HG02885 (cell line): ENCODE data around the gene C2CD2.

Experiments used
- ATAC-seq: cut with Tn5 transposase; IDR thresholded peaks from one replicate; pipeline ENCODE4 v1.9.1; 2021; ENCODE audit warnings: mild to moderate bottlenecking; ENCODE audit not compliant: unreplicated experiment, poor library complexity

C2CD2 gene

GRCh38 chr21:41917531-41917930 lies 36.3 kb downstream of the C2CD2 start:
- no peak for ATAC-seq

DNA sequence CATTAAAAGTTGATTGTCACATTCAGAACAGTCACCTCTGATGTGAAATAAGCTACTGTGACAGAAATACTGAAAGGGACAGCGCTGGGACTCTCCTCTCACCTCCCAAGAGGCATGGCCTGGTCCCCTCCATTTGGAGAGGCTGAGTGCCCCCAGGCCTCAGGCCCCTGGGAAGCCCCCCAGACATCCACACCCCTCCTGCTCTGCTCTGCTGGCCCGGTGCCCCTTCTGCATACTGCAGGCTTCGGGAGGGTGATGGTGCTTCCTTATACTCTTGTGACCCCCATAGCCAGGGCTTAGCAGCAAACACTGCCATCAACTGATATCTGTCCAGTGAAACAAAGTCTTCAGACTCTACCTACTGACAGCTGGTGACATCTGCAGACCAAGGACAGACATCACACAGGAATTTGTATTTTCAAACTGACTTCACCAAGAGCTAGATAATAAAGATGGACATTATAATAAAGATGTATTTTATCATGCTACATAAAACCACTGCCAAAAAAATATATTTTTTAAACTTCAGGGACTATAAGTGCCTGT lies 36.9 kb downstream of the C2CD2 start:
- no peak for ATAC-seq

GRCh38 chr21:41914965-41915364 lies 38.9 kb downstream of the C2CD2 start:
- no peak for ATAC-seq

DNA sequence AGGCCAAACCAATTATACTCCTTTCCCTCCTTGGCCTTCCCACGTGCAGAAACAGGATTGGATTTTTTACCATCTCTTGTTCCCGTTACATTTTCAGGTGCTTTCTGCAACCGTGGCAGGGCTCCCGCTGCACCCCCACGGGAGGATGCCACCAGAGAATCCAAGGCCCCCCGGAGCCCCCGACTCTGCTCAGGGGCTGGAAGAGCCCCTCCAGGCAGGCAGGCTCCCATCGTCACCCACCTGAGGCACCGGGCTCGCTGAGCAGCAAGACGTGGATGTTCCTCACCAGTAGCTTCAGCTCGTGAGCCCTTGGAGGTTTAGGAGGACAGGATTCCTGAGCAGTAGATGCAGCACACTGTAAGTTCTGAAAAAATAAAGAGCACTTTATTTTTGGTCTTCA lies 39.5 kb downstream of the C2CD2 start:
- no peak for ATAC-seq

GRCh38 chr21:41913230-41913629 lies 40.6 kb downstream of the C2CD2 start:
- ATAC-seq = no peak

DNA sequence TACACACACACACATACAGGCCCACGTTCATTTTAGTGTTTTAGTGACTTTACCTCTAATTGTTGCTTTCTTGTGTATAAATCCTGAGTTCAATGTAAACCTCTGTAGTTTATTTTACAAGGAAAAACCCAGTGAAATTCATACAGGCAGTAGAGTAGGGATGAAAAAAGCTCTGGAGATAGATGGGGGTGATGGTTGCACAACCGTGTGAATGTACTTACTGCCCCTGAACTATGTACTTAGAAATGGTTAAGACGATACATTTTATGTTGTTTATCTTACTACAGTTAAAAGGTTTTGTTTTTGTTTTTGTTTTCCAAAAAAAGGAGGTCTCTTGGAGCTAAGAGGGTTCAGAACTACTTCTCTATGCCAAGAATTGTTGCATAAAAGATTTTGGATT lies 45.0 kb downstream of the C2CD2 start:
- ATAC-seq = no peak

DNA sequence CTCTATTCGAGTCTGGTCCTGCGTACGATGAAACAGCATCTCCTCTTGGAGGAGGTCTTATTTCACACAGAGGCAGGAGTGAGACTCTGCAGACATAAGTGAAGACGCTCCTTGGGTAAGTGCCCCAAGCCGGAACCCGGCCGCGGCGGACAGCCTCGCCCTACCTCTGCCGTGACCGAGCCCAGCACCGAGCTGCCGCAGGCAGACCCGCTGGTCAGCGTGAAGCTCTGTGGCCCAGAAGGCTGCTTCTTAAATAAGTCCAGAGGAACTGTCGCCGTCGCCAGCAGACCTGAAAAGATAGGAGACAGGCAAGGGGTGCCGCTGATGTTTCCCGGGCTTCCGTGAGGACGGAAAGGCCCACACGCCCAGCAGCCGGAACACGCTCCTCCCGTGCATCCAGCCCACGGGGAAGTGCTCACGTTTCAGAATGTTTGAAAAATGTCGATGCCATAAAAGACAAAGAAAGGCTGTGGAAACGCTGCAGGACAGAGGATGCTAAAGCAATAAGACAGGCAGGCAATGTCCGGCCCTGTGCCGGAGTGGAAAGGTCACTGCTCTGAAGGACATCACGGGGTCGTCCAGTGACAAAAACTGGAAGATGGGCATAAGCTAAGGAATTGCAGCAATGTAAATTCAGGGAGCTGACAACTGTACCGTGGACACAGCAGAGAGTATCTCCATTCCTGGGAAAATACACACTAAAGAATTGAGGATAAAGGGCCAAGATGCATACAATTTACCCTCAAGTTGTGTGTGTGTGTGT lies 46.1 kb downstream of the C2CD2 start:
- ATAC-seq = no peak

DNA sequence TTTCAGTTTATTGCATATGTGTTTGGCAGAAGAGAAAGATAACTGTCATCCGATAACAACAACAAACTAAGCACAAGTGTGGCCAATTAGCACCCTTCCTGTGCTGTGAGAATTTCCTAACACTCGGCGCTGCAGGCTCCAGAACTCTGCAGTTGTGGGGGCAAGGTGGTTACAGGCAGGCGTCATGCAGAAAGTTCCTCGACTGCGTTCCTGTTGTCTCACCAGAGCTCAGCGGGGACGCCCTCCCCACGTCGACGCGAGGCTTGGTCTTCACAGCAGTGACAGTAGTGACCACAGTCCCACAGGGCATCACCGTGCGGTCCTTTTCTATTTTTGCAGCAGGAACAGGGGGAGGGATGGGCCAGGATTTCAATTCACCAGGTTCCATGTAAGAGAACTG lies 47.0 kb downstream of the C2CD2 start:
- no peak for ATAC-seq

GRCh38 chr21:41903559-41904351 lies 50.1 kb downstream of the C2CD2 start:
- no peak for ATAC-seq

GRCh38 chr21:41902946-41903345 lies 50.9 kb downstream of the C2CD2 start:
- no peak for ATAC-seq

DNA sequence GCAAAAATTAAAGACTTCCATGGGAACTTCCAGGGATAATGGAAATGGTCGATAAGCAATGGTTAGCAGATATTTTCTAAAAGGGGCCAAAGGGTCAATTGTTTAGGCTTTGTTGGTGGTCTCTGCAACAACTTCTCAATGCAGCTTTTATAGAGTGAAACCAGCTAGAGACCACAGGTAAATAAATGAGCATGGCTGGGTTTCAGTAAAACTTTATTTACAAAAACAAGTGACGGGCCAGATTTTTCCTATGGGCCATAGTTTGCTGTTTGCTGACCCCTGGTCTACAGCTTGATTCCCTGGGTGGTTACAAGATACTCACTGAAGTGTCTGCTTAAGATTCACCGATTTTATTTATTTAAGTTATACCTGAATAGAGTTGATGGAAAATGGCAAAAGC lies 52.0 kb downstream of the C2CD2 start:
- ATAC-seq = no peak

DNA sequence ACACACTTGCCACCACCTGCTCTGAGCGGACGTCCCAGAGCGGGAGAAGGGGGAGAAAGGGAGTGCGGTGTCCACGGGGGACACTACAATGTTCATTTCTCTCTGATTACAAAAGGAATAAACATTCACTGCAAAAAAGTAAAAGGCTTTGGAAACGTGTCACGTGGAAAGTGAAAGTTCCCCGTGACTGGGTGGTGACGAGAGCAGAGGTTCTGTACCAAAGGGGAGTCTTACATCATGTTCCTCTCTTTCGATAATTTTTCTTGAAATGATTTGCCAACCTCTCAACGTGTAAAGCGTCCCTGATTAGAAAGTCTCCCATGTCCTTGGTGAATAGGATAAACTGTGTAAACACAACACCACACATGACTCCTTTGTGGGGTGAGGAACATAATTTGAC lies 52.7 kb downstream of the C2CD2 start:
- no peak for ATAC-seq

- ATAC-seq = no peak
Observed at GRCh38 chr21:41900401-41900800, 53.4 kb downstream of the C2CD2 start.

DNA sequence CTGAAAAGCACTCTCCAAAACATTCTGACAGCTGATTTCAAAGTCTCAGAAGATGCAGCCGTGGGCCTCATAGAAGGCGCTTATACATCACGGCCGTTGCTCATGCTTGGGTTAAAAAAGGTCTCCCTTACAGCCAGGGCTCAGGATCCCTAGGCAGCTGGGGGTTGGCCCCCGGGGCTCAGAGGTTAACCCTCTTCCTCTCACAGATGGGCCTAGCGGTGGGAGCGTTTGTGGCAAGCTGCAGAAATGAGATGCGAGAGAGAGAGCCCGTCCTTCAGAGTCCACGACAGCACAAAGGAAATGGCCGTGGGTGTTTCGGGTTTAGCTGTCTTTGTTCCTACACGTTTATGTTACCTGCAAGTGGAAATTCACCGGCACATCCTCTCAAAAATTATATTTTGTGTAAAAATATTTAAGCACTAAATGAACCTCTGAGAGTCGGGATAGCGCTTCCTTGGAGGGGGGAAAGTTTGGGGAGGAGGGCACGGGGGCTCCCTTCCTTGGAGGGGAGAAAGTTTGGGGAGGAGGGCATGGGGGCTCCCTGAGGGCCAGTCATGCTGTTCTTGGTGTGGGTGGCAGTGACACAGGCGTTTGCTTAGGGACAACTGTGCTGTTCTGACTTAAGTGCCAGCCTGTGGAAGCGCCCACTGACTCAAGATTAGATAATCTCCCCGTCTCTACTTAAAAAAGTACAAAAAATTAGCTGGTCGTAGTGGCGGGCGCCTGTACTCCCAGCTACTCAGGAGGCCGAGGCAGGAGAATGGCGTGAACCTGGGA lies 54.2 kb downstream of the C2CD2 start:
- ATAC-seq = no peak

- ATAC-seq = no peak
Observed at GRCh38 chr21:41898998-41899397, 54.8 kb downstream of the C2CD2 start.

- no peak for ATAC-seq
Observed at GRCh38 chr21:41897700-41898099, 56.1 kb downstream of the C2CD2 start.

- no peak for ATAC-seq
Observed at GRCh38 chr21:41897047-41897669, 56.7 kb downstream of the C2CD2 start.

DNA sequence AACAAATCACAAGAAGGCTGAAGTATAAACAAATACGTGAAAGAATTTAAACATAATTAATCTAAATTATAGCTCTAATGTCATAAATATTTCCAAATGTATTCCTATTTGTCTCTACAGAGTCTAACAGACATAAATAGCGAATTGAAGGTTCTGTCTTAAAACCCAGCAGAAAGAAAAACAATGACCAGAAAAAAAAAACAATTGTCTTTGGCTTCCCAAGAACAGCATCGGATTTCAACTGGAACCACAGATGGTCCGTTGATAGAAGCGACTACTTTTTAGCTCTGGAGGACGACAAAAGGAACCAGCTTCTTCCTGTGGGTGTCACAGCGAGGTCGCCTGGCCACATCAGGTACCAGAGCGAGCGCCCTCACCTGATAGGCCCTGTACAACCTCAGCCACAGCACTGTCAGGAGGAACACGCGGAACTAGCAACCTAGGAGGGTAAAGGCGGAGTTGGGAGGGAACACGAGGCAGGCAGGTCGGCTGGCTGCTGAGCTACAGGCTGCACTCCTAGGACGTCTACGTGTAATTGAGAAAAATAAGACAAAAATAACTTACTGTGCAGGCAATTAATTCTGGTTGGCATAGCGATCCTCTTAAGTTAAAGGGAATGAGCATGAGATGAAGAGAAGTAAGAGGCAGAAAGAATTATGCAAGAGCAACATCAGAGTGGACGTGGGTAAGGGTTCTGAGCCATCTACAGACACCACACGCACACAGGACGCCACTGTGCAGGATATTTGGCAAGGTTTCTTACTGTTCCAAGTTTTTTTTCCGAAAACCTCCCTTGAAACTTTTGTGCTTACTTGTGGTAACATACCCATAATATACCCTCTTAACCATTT lies 58.0 kb downstream of the C2CD2 start:
- no peak for ATAC-seq

GRCh38 chr21:41894922-41895557 lies 58.8 kb downstream of the C2CD2 start:
- ATAC-seq = no peak
